GM18867 (cell line): Measurements from ENCODE around the gene SF3B6.
"Not testable (repeated sequence)": the region's sequence is repeated elsewhere in the genome, so short reads cannot be mapped to it uniquely, and the experiment has no call there.

Experiments used
- ATAC-seq: cut with Tn5 transposase; IDR thresholded peaks from one replicate; pipeline ENCODE4 v1.9.1; 2021; ENCODE audit warnings: mild to moderate bottlenecking, moderate library complexity; ENCODE audit not compliant: unreplicated experiment

Gene SF3B6

GRCh38 chr2:24075915-24076848 lies at the start of gene SF3B6:
SF3B6 (minus strand) TSS chr2:24076326; CDS start chr2:24076229, 97 bp downstream.
- ATAC-seq = peak; percentile 92

- ATAC-seq = no peak
These were observed 47.9 kb upstream of the SF3B6 start for GRCh38 chr2:24123922-24124580.

GRCh38 chr2:24123195-24123921 lies 47.2 kb upstream of the SF3B6 start, which contains the start of the genes FAM228B and PFN4:
FAM228B (plus strand) TSS chr2:24123469; CDS start chr2:24124362, 893 bp downstream.
PFN4 (minus strand) TSS chr2:24123334; CDS start chr2:24122535, 799 bp downstream.
- peak; percentile 92 for ATAC-seq

- ATAC-seq = no peak
These were observed 46.5 kb upstream of the SF3B6 start for GRCh38 chr2:24122366-24123194.

- no peak for ATAC-seq
These were observed 45.3 kb upstream of the SF3B6 start for GRCh38 chr2:24121469-24121868.

GRCh38 chr2:24121066-24121465 lies 44.9 kb upstream of the SF3B6 start:
- no peak for ATAC-seq

- no peak for ATAC-seq
These were observed 41.8 kb upstream of the SF3B6 start for GRCh38 chr2:24117902-24118301.

GRCh38 chr2:24115057-24115456 lies 38.9 kb upstream of the SF3B6 start:
- ATAC-seq = no peak

GRCh38 chr2:24111407-24111901 lies 35.3 kb upstream of the SF3B6 start:
- no peak for ATAC-seq

GRCh38 chr2:24110660-24111303 lies 34.7 kb upstream of the SF3B6 start:
- no peak for ATAC-seq

GRCh38 chr2:24109431-24109830 lies 33.3 kb upstream of the SF3B6 start:
- ATAC-seq = not testable (repeated sequence)

- ATAC-seq = no peak
These were observed 31.2 kb upstream of the SF3B6 start for GRCh38 chr2:24107336-24107735.

GRCh38 chr2:24106786-24107185 lies 30.7 kb upstream of the SF3B6 start:
- no peak for ATAC-seq

GRCh38 chr2:24105816-24106215 lies 29.7 kb upstream of the SF3B6 start:
- ATAC-seq = no peak

GRCh38 chr2:24104906-24105305 lies 28.8 kb upstream of the SF3B6 start:
- ATAC-seq = no peak

GRCh38 chr2:24104110-24104650 lies 28.1 kb upstream of the SF3B6 start:
- ATAC-seq = no peak

- ATAC-seq = no peak
These were observed 26.6 kb upstream of the SF3B6 start for GRCh38 chr2:24102677-24103076.

GRCh38 chr2:24101992-24102391 lies 25.9 kb upstream of the SF3B6 start:
- ATAC-seq = no peak

- ATAC-seq = not testable (repeated sequence)
These were observed 24.6 kb upstream of the SF3B6 start for GRCh38 chr2:24100732-24101131.
